ENCODE measurements around the gene GORASP2. TPM values are rescaled to one million over a fixed set of nuclear protein-coding genes. Genes with fewer than 3 reads are reported as not detected.
A peak's percentile ranks its signal among the peaks of the same experiment; 100 is the strongest.

The GORASP2 gene
- total RNA-seq, 2 donors from 2014 or later = 80.5 to 89.4 TPM

GRCh38 chr2:170953941-170954340 lies 24.9 kb downstream of the GORASP2 start:
- peak overlapping the region; percentile 39 for H3K27ac Mint-ChIP-seq

GRCh38 chr2:170963386-170963785 lies 34.3 kb downstream of the GORASP2 start:
- DNase-seq = no peak
- Mint-ChIP-seq H3K36me3 (ENCODE audit: low read depth) (peaks cover 5% of the 10 kb centered on the region), H3K4me3 (no peak overlapping the region), H3K27ac (no peak overlapping the region), H3K4me1 (no peaks in the 10 kb centered on the region), H3K27me3 (no peaks in the 10 kb centered on the region)
- ATAC-seq = no peak
- no peaks in the 10 kb centered on the region for H3K9me3 ChIP-seq (ENCODE audit: control insufficient read depth, low read length, poor library complexity, severe bottlenecking)

More at GRCh38 chr2:170953941-170954340, 24.9 kb downstream of the GORASP2 start:
- Mint-ChIP-seq H3K4me3 (no peak overlapping the region), H3K36me3 (ENCODE audit: low read depth) (peaks cover 26% of the 10 kb centered on the region), H3K27me3 (no peaks in the 10 kb centered on the region), H3K4me1 (peaks cover 11% of the 10 kb centered on the region)
- DNase-seq (no peak), ATAC-seq (no peak)
- no peaks in the 10 kb centered on the region for H3K9me3 ChIP-seq (ENCODE audit: control insufficient read depth, low read length, poor library complexity, severe bottlenecking)

- Mint-ChIP-seq H3K36me3 (ENCODE audit: low read depth) (peaks cover 3% of the 10 kb centered on the region), H3K27ac (peak overlapping the region; percentile 74), H3K4me3 (peak overlapping the region; percentile 31), H3K27me3 (no peaks in the 10 kb centered on the region), H3K4me1 (peaks cover 2% of the 10 kb centered on the region)
- DNase-seq (no peak), ATAC-seq (no peak)
- H3K9me3 ChIP-seq (ENCODE audit: control insufficient read depth, low read length, poor library complexity, severe bottlenecking) = no peaks in the 10 kb centered on the region
These were observed 36.6 kb downstream of the GORASP2 start for GRCh38 chr2:170965446-170966225.

- Mint-ChIP-seq H3K27ac (peak overlapping the region; percentile 70), H3K4me1 (peaks cover 2% of the 10 kb centered on the region), H3K27me3 (no peaks in the 10 kb centered on the region), H3K36me3 (ENCODE audit: low read depth) (peaks cover 3% of the 10 kb centered on the region), H3K4me3 (no peak overlapping the region)
- DNase-seq (no peak), ATAC-seq (peak; percentile 38)
- no peaks in the 10 kb centered on the region for H3K9me3 ChIP-seq (ENCODE audit: control insufficient read depth, low read length, poor library complexity, severe bottlenecking)
These were observed 37.8 kb downstream of the GORASP2 start for GRCh38 chr2:170966648-170967396.

GRCh38 chr2:170967553-170967952 lies 38.5 kb downstream of the GORASP2 start:
- Mint-ChIP-seq H3K4me3 (peak overlapping the region; percentile 28), H3K4me1 (peaks cover 2% of the 10 kb centered on the region), H3K27ac (peak overlapping the region; percentile 70), H3K36me3 (ENCODE audit: low read depth) (peaks cover 3% of the 10 kb centered on the region), H3K27me3 (no peaks in the 10 kb centered on the region)
- DNase-seq (no peak), ATAC-seq (no peak)
- no peaks in the 10 kb centered on the region for H3K9me3 ChIP-seq (ENCODE audit: control insufficient read depth, low read length, poor library complexity, severe bottlenecking)

- Mint-ChIP-seq H3K27ac (peak overlapping the region; percentile 69), H3K4me3 (peak overlapping the region; percentile 28), H3K27me3 (no peaks in the 10 kb centered on the region), H3K36me3 (ENCODE audit: low read depth) (peaks cover 2% of the 10 kb centered on the region), H3K4me1 (peaks cover 7% of the 10 kb centered on the region)
- DNase-seq = no peak
- no peaks in the 10 kb centered on the region for H3K9me3 ChIP-seq (ENCODE audit: control insufficient read depth, low read length, poor library complexity, severe bottlenecking)
- ATAC-seq = no peak
These were observed 39.4 kb downstream of the GORASP2 start for GRCh38 chr2:170968205-170969003.

GRCh38 chr2:170969030-170969429 lies 40.0 kb downstream of the GORASP2 start:
- H3K27ac Mint-ChIP-seq = peak overlapping the region; percentile 69
- DNase-seq = no peak
- peaks cover 7% of the 10 kb centered on the region for H3K4me1 Mint-ChIP-seq
- ATAC-seq = no peak
- H3K4me3 Mint-ChIP-seq = no peak overlapping the region
- no peaks in the 10 kb centered on the region for H3K27me3 Mint-ChIP-seq
- no peaks in the 10 kb centered on the region for H3K9me3 ChIP-seq (ENCODE audit: control insufficient read depth, low read length, poor library complexity, severe bottlenecking)
- H3K36me3 Mint-ChIP-seq (ENCODE audit: low read depth) = peaks cover 2% of the 10 kb centered on the region

GRCh38 chr2:170969872-170970496 lies 40.9 kb downstream of the GORASP2 start:
- ATAC-seq (no peak), DNase-seq (no peak)
- no peaks in the 10 kb centered on the region for H3K9me3 ChIP-seq (ENCODE audit: control insufficient read depth, low read length, poor library complexity, severe bottlenecking)
- Mint-ChIP-seq H3K27ac (no peak overlapping the region), H3K27me3 (no peaks in the 10 kb centered on the region), H3K4me3 (no peak overlapping the region), H3K36me3 (ENCODE audit: low read depth) (peaks cover 2% of the 10 kb centered on the region), H3K4me1 (peaks cover 9% of the 10 kb centered on the region)

- DNase-seq (no peak), ATAC-seq (no peak)
- H3K9me3 ChIP-seq (ENCODE audit: control insufficient read depth, low read length, poor library complexity, severe bottlenecking) = no peaks in the 10 kb centered on the region
- Mint-ChIP-seq H3K27me3 (no peaks in the 10 kb centered on the region), H3K4me3 (no peak overlapping the region), H3K4me1 (peaks cover 9% of the 10 kb centered on the region), H3K27ac (no peak overlapping the region), H3K36me3 (ENCODE audit: low read depth) (no peaks in the 10 kb centered on the region)
These were observed 42.0 kb downstream of the GORASP2 start for GRCh38 chr2:170971071-170971470.

- DNase-seq = no peak
- Mint-ChIP-seq H3K36me3 (ENCODE audit: low read depth) (no peaks in the 10 kb centered on the region), H3K4me1 (peaks cover 11% of the 10 kb centered on the region), H3K27ac (peak overlapping the region; percentile 78), H3K4me3 (peak overlapping the region; percentile 76), H3K27me3 (no peaks in the 10 kb centered on the region)
- no peak for ATAC-seq
- no peaks in the 10 kb centered on the region for H3K9me3 ChIP-seq (ENCODE audit: control insufficient read depth, low read length, poor library complexity, severe bottlenecking)
These were observed 43.5 kb downstream of the GORASP2 start for GRCh38 chr2:170972296-170973224.

- no peak for DNase-seq
- no peaks in the 10 kb centered on the region for H3K9me3 ChIP-seq (ENCODE audit: control insufficient read depth, low read length, poor library complexity, severe bottlenecking)
- ATAC-seq = no peak
- no peaks in the 10 kb centered on the region for H3K36me3 Mint-ChIP-seq (ENCODE audit: low read depth)
- H3K27ac Mint-ChIP-seq = peak overlapping the region; percentile 78
- H3K4me1 Mint-ChIP-seq = peaks cover 11% of the 10 kb centered on the region
- peak overlapping the region; percentile 76 for H3K4me3 Mint-ChIP-seq
- H3K27me3 Mint-ChIP-seq = no peaks in the 10 kb centered on the region
These were observed 44.1 kb downstream of the GORASP2 start for GRCh38 chr2:170973225-170973491.
